Measurements from ENCODE around the gene MRPS17.

The MRPS17 gene

GRCh38 chr7:55970978-55971377, 19.3 kb downstream of the MRPS17 start:
- no peak for DNase-seq (ENCODE audit: low spot score)

- DNase-seq (ENCODE audit: low spot score) = no peak
These were observed 22.1 kb downstream of the MRPS17 start for GRCh38 chr7:55973747-55974250.

GRCh38 chr7:55975988-55976633, 24.4 kb downstream of the MRPS17 start:
- DNase-seq (ENCODE audit: low spot score) = no peak

GRCh38 chr7:55977831-55978230, 26.2 kb downstream of the MRPS17 start:
- no peak for DNase-seq (ENCODE audit: low spot score)

DNA sequence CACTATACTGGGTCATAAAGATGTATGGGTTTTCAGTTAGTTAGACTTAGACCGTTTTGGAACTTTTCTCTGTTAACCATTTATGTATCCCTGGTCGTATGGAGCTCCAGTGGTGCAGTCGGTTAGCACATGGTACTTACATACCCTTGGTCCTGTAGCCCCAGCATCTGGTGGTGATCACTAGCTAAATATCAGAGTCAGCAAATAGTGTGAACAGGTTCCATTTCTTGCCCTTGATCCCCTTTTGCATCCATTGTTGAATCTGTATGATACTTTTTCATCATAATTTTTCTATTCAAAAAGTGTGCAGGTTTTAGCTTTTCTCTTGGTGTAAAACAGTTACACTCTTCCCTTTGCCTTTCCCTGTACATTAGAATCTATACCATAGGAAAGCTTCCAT, 28.6 kb downstream of the MRPS17 start:
- no peak for DNase-seq (ENCODE audit: low spot score)

DNA sequence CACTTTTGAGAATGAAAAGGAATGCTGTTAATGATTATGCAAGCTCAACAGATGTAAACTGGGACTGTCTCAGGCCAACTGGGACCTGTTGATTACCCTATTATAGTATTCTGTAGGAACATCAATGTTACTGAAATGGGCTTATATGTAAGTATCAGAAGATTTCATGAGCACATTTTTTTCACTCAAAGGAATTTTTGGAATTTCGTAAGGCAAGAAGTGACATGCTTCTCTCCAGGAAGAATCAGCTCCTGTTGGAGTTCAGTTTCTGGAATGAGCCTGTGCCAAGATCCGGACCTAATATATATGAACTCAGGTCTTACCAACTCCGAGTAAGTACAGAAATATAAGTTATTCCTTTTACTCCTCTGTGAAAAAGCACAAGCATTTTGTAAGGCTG, 31.9 kb downstream of the MRPS17 start:
- no peak for DNase-seq (ENCODE audit: low spot score)

DNA sequence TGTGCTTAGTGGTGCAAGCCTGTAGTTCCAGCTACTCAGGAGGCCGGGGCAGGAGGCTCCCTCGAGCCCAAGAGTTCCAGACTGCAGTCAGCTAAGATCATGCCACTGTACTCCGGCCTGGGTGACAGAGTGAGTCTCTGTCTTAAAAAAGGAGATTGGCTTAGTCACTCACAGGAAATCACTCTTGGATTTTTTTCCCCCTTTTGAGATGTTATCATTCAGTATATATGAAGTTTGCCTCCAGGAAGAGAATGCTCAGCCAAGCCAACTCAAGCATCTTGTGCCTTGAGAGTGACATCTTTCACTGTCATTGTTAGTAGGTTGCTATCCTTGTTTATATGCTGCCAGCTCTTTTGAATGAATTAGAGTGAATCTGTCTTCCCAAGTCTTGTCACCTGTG, 40.7 kb downstream of the MRPS17 start:
- DNase-seq (ENCODE audit: low spot score) = no peak

GRCh38 chr7:55996856-55997500, 45.3 kb downstream of the MRPS17 start:
- DNase-seq (ENCODE audit: low spot score) = no peak

- DNase-seq (ENCODE audit: low spot score) = no peak
These were observed 52.1 kb downstream of the MRPS17 start for GRCh38 chr7:56003749-56004148.
